BLaER1 treated with 17β-estradiol and CSF1 and Interleukin-3, amounts not matched to agents 10 nM and 100 nM (cell line): Measurements from ENCODE around the gene FAH.

Experiments
- H3K27ac ChIP-seq, 11 experiments: shearing (Covaris generic); formaldehyde crosslinking; 2 replicates each; pipeline ENCODE4 v1.8.1; 2022
- H3K27me3 ChIP-seq, 11 experiments: shearing (Covaris generic); formaldehyde crosslinking; 2 replicates each; pipeline ENCODE4 v1.8.1; 2022
- H3K36me3 ChIP-seq, 11 experiments: shearing (Covaris generic); formaldehyde crosslinking; 2 replicates each; pipeline ENCODE4 v1.8.1; 2022
- H3K4me1 ChIP-seq, 10 experiments: shearing (Covaris generic); formaldehyde crosslinking; 2 replicates each; pipeline ENCODE4 v1.8.1; 2022
- H3K4me2 ChIP-seq, 11 experiments: shearing (Covaris generic); formaldehyde crosslinking; 2 replicates each; pipeline ENCODE4 v1.8.1; 2022
- H3K4me3 ChIP-seq, 10 experiments: shearing (Covaris generic); formaldehyde crosslinking; 2 replicates each; pipeline ENCODE4 v1.8.1; 2022
- H3K9ac ChIP-seq, 11 experiments: shearing (Covaris generic); formaldehyde crosslinking; 2 replicates each; pipeline ENCODE4 v1.8.1; 2022
- H3K9me3 ChIP-seq, 11 experiments: shearing (Covaris generic); formaldehyde crosslinking; replicated peaks in 1 of 11; 2 replicates each; pipeline ENCODE4 v1.8.1; 2022
- H4K20me1 ChIP-seq, 11 experiments: shearing (Covaris generic); formaldehyde crosslinking; 2 replicates each; pipeline ENCODE4 v1.8.1; 2022
- Cebpa-rat ChIP-seq, 11 experiments: shearing (Covaris generic); IDR thresholded peaks; 2 replicates each; pipeline ENCODE4 v1.8.1; 2022

Gene FAH

GRCh38 chr15:80188251-80188650 is 35.5 kb downstream of the FAH start:
- Histone ChIP-seq H3K9me3 (peaks cover 0 to 17% (median 9%) of the 10 kb centered on the region in 11 experiments; a peak in 10 of 22 replicates), H3K27ac (no peak overlapping the region), H3K4me1 (peaks cover 0 to under 1% (median 0%) of the 10 kb centered on the region in 10 experiments; a peak in 1 of 20 replicates), H3K36me3 (peaks cover 28 to 54% (median 45%) of the 10 kb centered on the region in 11 experiments), H3K27me3 (no peaks in the 10 kb centered on the region), H4K20me1 (no peaks in the 10 kb centered on the region), H3K4me2 (no peak overlapping the region), H3K9ac (no peak overlapping the region), H3K4me3 (no peak overlapping the region)
- no peak for TF ChIP-seq Cebpa-rat (IDR thresholded peaks at IDR 0.05)

GRCh38 chr15:80191198-80191597 is 38.4 kb downstream of the FAH start:
- H3K27me3 ChIP-seq, result no peaks in the 10 kb centered on the region
- H3K36me3 ChIP-seq, result peaks cover 13 to 25% (median 20%) of the 10 kb centered on the region in 11 experiments
- H3K9me3 ChIP-seq, result peaks cover 0 to 6% (median 0%) of the 10 kb centered on the region in 11 experiments; a peak in 3 of 22 replicates
- H3K9ac ChIP-seq, result no peak overlapping the region
- H3K4me1 ChIP-seq, result no peaks in the 10 kb centered on the region
- no peak for TF ChIP-seq Cebpa-rat (IDR thresholded peaks at IDR 0.05)
- H3K4me2 ChIP-seq, result no peak overlapping the region
- no peak overlapping the region for H3K4me3 ChIP-seq
- no peak overlapping the region for H3K27ac ChIP-seq
- H4K20me1 ChIP-seq, result no peaks in the 10 kb centered on the region

GRCh38 chr15:80191897-80192595 is 39.2 kb downstream of the FAH start:
- no peak overlapping the region for H3K27ac ChIP-seq
- peaks cover 5 to 16% (median 11%) of the 10 kb centered on the region in 11 experiments; a peak in 20 of 22 replicates for H3K36me3 ChIP-seq
- H3K4me2 ChIP-seq, result no peak overlapping the region
- H3K27me3 ChIP-seq, result no peaks in the 10 kb centered on the region
- no peak overlapping the region for H3K9ac ChIP-seq
- TF ChIP-seq Cebpa-rat (IDR thresholded peaks at IDR 0.05), result no peak
- H4K20me1 ChIP-seq, result no peaks in the 10 kb centered on the region
- no peaks in the 10 kb centered on the region for H3K4me1 ChIP-seq
- H3K9me3 ChIP-seq, result peaks cover 0 to 2% (median 0%) of the 10 kb centered on the region in 11 experiments; a peak in 1 of 22 replicates
- no peak overlapping the region for H3K4me3 ChIP-seq

GRCh38 chr15:80194186-80194585 is 41.4 kb downstream of the FAH start:
- Histone ChIP-seq H3K4me1 (no peaks in the 10 kb centered on the region), H3K4me3 (no peak overlapping the region), H4K20me1 (no peaks in the 10 kb centered on the region), H3K36me3 (peaks cover 0 to 2% (median 0%) of the 10 kb centered on the region in 11 experiments; a peak in 1 of 22 replicates), H3K27me3 (no peaks in the 10 kb centered on the region), H3K27ac (no peak overlapping the region), H3K9ac (no peak overlapping the region), H3K9me3 (no peaks in the 10 kb centered on the region), H3K4me2 (no peak overlapping the region)
- no peak for TF ChIP-seq Cebpa-rat (IDR thresholded peaks at IDR 0.05)

- H3K27ac ChIP-seq, result no peak overlapping the region
- no peaks in the 10 kb centered on the region for H3K36me3 ChIP-seq
- H4K20me1 ChIP-seq, result no peaks in the 10 kb centered on the region
- no peaks in the 10 kb centered on the region for H3K4me1 ChIP-seq
- H3K4me2 ChIP-seq, result no peak overlapping the region
- H3K27me3 ChIP-seq, result no peaks in the 10 kb centered on the region
- no peak for TF ChIP-seq Cebpa-rat (IDR thresholded peaks at IDR 0.05)
- no peak overlapping the region for H3K9ac ChIP-seq
- no peak overlapping the region for H3K4me3 ChIP-seq
- no peaks in the 10 kb centered on the region for H3K9me3 ChIP-seq
Observed at GRCh38 chr15:80194914-80195313, 42.1 kb downstream of the FAH start.

GRCh38 chr15:80199366-80199765 is 46.6 kb downstream of the FAH start:
- peaks cover 0 to 13% (median 8%) of the 10 kb centered on the region in 10 experiments; a peak in 15 of 20 replicates for H3K4me1 ChIP-seq
- no peak overlapping the region for H3K27ac ChIP-seq
- no peak overlapping the region for H3K4me2 ChIP-seq
- H3K9me3 ChIP-seq, result no peaks in the 10 kb centered on the region
- no peak for TF ChIP-seq Cebpa-rat (IDR thresholded peaks at IDR 0.05)
- H4K20me1 ChIP-seq, result no peaks in the 10 kb centered on the region
- no peak overlapping the region for H3K9ac ChIP-seq
- H3K27me3 ChIP-seq, result no peaks in the 10 kb centered on the region
- H3K4me3 ChIP-seq, result no peak overlapping the region
- no peaks in the 10 kb centered on the region for H3K36me3 ChIP-seq

GRCh38 chr15:80199869-80200268 is 47.1 kb downstream of the FAH start:
- Histone ChIP-seq H3K4me3 (no peak overlapping the region), H3K27ac (no peak overlapping the region), H3K9me3 (no peaks in the 10 kb centered on the region), H3K36me3 (no peaks in the 10 kb centered on the region), H3K9ac (no peak overlapping the region), H4K20me1 (no peaks in the 10 kb centered on the region), H3K27me3 (no peaks in the 10 kb centered on the region), H3K4me1 (peaks cover 0 to 13% (median 8%) of the 10 kb centered on the region in 10 experiments; a peak in 15 of 20 replicates), H3K4me2 (no peak overlapping the region)
- TF ChIP-seq Cebpa-rat (IDR thresholded peaks at IDR 0.05), result no peak

- TF ChIP-seq Cebpa-rat (IDR thresholded peaks at IDR 0.05), result no peak
- Histone ChIP-seq H3K9ac (no peak overlapping the region), H3K36me3 (no peaks in the 10 kb centered on the region), H3K9me3 (no peaks in the 10 kb centered on the region), H3K4me1 (peaks cover 0 to 13% (median 8%) of the 10 kb centered on the region in 10 experiments; a peak in 15 of 20 replicates), H3K4me3 (no peak overlapping the region), H3K27me3 (no peaks in the 10 kb centered on the region), H3K27ac (no peak overlapping the region), H4K20me1 (no peaks in the 10 kb centered on the region), H3K4me2 (no peak overlapping the region)
Observed at GRCh38 chr15:80201256-80202015, 48.6 kb downstream of the FAH start.

- Histone ChIP-seq H3K4me1 (peaks cover 0 to 13% (median 8%) of the 10 kb centered on the region in 10 experiments; a peak in 15 of 20 replicates), H3K4me3 (no peak overlapping the region), H3K27me3 (no peaks in the 10 kb centered on the region), H4K20me1 (no peaks in the 10 kb centered on the region), H3K4me2 (no peak overlapping the region), H3K9me3 (no peaks in the 10 kb centered on the region), H3K9ac (no peak overlapping the region), H3K36me3 (no peaks in the 10 kb centered on the region), H3K27ac (no peak overlapping the region)
- no peak for TF ChIP-seq Cebpa-rat (IDR thresholded peaks at IDR 0.05)
Observed at GRCh38 chr15:80202016-80202315, 49.2 kb downstream of the FAH start.
